Epithelial cell of esophagus (primary cell): ENCODE results near the gene SPSB2.
"Not testable (repeated sequence)": the region's sequence is repeated elsewhere in the genome, so short reads cannot be mapped to it uniquely, and the experiment has no call there.

Experiments
- DNase-seq: peaks from one replicate; pipeline ENCODE4 v3.0.0; 2010; ENCODE audit warnings: low read depth
- H3K4me3 ChIP-seq: 2 replicates; pipeline ENCODE4 v1.5.1; 2011; ENCODE audit warnings: mild to moderate bottlenecking, low read length, control low read depth
- CTCF ChIP-seq: IDR thresholded peaks from 2 replicates; pipeline ENCODE4 v1.5.1; 2011; ENCODE audit warnings: low read depth, mild to moderate bottlenecking, low read length, control low read depth, inconsistent platforms; ENCODE audit not compliant: insufficient read depth; ENCODE audit errors: missing control alignments

The SPSB2 gene

DNA sequence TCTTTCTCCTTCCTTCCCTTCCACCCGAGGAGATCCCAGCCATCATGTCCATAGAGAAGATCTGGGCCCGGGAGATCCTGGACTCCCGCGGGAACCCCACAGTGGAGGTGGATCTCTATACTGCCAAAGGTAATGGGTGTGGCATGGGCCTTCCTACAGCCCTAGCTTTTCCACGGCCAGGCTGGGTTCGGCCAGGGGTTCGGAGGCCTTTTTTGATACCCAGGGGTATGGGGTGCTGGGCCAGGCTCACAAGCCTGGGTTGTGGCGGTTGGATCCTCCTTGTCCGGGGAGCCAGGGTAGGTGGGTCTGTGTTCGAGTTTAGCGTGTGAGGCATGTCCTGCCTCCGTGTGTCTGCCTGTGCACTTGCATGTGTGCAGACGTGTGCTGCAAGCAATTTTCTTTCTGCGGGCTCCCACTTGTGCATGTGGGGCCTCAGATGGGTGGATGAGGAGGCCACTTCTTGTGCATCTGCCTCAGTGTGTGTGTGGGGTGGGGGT lies 42.7 kb upstream of the SPSB2 start:
- no peak for DNase-seq
- no peak for TF ChIP-seq CTCF
- no peak overlapping the region for H3K4me3 ChIP-seq

DNA sequence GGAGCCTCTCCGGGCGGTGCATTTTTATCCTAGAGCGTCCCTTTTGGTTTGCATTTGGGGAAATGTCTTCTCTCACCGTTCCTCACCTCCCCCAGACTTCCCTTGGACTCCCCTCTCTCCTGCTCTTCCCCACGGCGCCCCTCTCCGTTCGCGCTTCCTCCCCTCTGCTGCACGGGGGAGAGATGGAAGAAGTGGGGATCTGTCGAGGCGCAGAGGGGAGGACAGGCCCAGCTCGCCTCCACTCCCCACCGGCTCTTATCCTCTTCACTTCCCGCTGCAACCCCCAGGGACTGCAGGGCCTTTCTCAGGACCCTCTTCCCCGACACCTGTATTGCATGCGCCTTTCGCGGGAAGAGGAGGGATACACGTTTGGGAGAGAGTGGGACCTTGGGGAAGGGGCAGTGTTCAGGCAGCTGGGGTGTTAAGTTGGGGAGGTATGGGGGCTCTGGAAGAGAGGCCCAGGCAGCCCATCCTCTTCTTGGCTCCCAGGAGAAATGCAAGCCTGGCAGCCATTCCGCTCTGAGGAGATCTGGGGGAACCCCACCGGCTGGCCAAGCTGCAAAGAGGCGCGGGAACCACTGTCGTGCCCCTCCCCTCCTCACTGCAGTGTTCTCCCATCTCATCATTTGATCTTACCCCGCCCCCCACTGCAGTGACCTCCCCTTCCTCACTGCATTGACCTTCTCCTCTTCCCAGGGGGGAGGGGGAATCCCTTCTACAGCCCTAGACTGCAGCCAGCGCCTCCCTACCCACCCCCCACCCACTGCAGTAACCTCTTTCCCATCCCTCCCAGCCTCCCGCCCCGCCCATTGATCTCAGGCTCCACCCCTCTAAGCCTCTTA lies 42.1 kb upstream of the SPSB2 start:
- TF ChIP-seq CTCF = no peak
- no peak for DNase-seq
- H3K4me3 ChIP-seq = peak overlapping the region; percentile 38

DNA sequence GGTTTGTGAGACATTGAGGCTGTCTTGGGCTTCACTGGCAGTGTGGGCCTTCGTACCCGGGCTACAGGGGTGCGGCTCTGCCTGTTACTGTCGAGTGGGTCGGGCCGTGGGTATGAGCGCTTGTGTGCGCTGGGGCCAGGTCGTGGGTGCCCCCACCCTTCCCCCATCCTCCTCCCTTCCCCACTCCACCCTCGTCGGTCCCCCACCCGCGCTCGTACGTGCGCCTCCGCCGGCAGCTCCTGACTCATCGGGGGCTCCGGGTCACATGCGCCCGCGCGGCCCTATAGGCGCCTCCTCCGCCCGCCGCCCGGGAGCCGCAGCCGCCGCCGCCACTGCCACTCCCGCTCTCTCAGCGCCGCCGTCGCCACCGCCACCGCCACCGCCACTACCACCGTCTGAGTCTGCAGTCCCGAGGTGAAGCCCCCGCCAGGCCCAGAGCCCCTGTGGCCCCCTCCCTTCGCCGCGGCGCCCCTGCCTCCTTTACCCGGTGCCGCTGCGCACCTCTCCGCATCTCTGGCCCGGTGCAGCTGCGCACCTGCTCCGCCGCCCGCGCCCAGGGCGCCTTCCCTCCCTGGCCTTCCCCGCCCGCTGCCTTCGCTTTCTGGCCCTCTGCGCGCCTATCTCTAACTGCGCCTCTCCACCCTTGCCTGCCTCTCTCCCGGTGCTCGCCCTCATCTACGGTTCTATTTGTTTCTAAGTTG lies 41.3 kb upstream of the SPSB2 start, which contains the start of gene ENO2:
TSS of gene ENO2 (plus strand) at position 335 of the 701 bp plus-strand sequence. CDS start 1,253 bp downstream, outside the sequence.
- no peak for TF ChIP-seq CTCF
- DNase-seq = peak; percentile 63
- H3K4me3 ChIP-seq = peak within 1 kb of the TSS; percentile 38

- no peak for TF ChIP-seq CTCF
- no peak overlapping the region for H3K4me3 ChIP-seq
- no peak for DNase-seq
Measured at GRCh38 chr12:6912164-6912935, 39.2 kb upstream of the SPSB2 start.

DNA sequence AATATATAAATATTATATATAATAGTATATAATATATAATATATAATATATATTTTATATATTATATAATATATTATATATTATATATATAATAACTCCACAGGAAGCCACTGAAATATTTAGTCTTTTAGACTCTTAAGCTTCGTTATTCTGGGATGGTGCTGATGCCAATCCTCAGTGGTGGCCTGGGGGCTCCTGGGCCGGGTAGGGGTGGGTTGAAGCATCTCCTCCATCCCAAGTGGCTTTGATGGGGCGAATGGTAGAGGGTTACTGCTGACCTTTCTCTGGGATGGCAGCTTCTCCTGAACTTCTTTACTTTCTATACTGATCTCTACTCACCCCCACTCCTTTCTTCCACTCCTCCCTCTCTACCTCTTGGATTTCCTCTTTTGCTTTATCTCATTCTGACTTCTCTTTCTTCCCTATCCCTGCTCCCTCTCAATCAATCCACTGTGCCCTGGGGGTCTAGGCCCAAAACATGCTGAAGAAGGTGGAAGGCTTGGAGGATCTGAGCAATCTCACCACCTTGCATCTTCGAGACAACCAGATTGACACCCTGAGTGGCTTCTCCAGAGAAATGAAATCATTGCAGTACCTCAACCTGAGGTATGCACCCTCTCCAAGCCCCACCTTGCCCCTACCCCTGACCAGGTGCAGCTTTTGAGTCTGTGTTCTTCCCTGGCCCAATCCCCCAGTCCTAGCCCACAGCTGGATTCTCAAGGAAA lies 36.5 kb upstream of the SPSB2 start:
- no peak overlapping the region for H3K4me3 ChIP-seq
- no peak for TF ChIP-seq CTCF
- no peak for DNase-seq

DNA sequence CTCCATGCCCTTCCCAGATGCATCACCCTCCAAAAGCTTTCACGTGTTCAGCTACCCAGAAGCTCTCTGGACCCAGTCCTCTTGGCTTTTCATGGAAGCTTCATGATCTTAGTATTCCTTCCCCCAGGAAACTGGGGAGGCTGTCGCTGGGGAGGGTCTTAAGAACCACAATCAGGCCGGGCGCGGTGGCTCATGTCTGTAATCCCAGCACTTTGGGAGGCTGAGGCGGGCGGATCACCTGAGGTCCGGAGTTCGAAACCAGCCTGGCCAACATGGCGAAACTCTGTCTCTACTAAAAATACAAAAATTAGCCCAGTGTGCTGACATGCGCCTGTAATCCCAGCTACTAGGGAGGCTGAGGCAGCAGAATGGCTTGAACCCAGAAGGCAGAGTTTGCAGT lies 35.0 kb upstream of the SPSB2 start:
- not testable (repeated sequence) for H3K4me3 ChIP-seq, DNase-seq
